ENCODE data around the gene AP5Z1. TPM values are rescaled to one million over a fixed set of nuclear protein-coding genes. Genes with fewer than 3 reads are reported as not detected.

AP5Z1 gene
- polyA plus RNA-seq, 1 of the 3 experiments (the other 2 are of a cell fraction) = 29.5 TPM

DNA sequence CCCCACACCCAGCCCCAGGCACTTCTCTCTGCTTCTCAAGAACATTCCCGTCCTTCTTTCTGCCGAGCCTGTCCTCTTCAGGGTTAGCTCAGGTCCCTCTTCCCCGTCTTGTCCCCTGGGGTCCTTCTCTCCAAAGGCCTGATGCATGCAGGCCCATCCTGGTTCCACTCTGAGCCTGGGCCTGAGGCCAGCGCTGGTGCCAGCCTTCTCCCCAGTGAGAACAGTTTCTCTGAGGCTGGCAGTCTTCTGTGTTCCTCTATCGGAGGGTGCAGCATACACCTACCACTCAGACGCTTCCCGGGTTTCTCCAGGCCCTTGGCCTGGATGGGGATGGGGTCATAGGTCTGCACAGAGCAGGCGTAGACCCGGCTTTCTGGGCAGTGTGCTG is 14.6 kb downstream of the AP5Z1 start:
- Histone ChIP-seq H3K9me3 (no peaks in the 10 kb centered on the region), H3K27me3 (ENCODE audit: insufficient read depth) (no peaks in the 10 kb centered on the region), H3K79me2 (ENCODE audit: insufficient read depth) (no peaks in the 10 kb centered on the region), H3K4me2 (no peak overlapping the region), H3K27ac (ENCODE audit: low read depth in 2 of 2, low read length in 1 of 2) (no peak overlapping the region), H3K9me2 (no peaks in the 10 kb centered on the region), H3K9ac (no peak overlapping the region), H3K4me1 (ENCODE audit: control insufficient read depth in 1 of 2, insufficient read depth in 2 of 2, low read depth in 1 of 2, low read length in 1 of 2) (no peaks in the 10 kb centered on the region), H2AFZ (ENCODE audit: low read depth) (no peak overlapping the region), H3F3A (replicated peaks; ENCODE audit: insufficient read depth) (no peaks in the 10 kb centered on the region), H4K20me1 (ENCODE audit: insufficient read depth) (no peaks in the 10 kb centered on the region), H3K4me3 (ENCODE audit: low read depth in 2 of 2, low read length in 1 of 2) (no peak overlapping the region), H3K36me3 (replicated peaks in 1 of 2; ENCODE audit: control insufficient read depth in 1 of 2, insufficient read depth in 2 of 2, low read length in 1 of 2) (peaks cover 22 to 69% of the 10 kb centered on the region in 2 experiments)
- no peak for DNase-seq
- TF ChIP-seq IRF3 (IDR thresholded peaks at IDR 0.05; ENCODE audit: low read depth, low read length) = no peak
- no peak for TF ChIP-seq TCF12 (IDR thresholded peaks at IDR 0.05)
- TF ChIP-seq, protein P1, sequence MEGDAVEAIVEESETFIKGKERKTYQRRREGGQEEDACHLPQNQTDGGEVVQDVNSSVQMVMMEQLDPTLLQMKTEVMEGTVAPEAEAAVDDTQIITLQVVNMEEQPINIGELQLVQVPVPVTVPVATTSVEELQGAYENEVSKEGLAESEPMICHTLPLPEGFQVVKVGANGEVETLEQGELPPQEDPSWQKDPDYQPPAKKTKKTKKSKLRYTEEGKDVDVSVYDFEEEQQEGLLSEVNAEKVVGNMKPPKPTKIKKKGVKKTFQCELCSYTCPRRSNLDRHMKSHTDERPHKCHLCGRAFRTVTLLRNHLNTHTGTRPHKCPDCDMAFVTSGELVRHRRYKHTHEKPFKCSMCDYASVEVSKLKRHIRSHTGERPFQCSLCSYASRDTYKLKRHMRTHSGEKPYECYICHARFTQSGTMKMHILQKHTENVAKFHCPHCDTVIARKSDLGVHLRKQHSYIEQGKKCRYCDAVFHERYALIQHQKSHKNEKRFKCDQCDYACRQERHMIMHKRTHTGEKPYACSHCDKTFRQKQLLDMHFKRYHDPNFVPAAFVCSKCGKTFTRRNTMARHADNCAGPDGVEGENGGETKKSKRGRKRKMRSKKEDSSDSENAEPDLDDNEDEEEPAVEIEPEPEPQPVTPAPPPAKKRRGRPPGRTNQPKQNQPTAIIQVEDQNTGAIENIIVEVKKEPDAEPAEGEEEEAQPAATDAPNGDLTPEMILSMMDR (IDR thresholded peaks at IDR 0.05) = no peak
- TF ChIP-seq PBX3 (IDR thresholded peaks at IDR 0.05) = no peak
- no peak for TF ChIP-seq FOSL2 (IDR thresholded peaks at IDR 0.05; ENCODE audit: borderline replicate concordance, low read depth)
- no peak for TF ChIP-seq RXRA (IDR thresholded peaks at IDR 0.05; ENCODE audit: borderline replicate concordance, low read depth)
- no peak for TF ChIP-seq RFX5 (IDR thresholded peaks at IDR 0.05; ENCODE audit: low read length)
- TF ChIP-seq FOXM1 (IDR thresholded peaks at IDR 0.05; ENCODE audit: low read depth) = no peak
- 95% methylated on average over 7 of the region's 9 CpGs for WGBS (ENCODE audit: low lambda C conversion rate)
- ChIA-PET CTCF (interaction anchor here (5.2 to 9.2 kb wide), 2 partner anchors 9 to 93 kb away, joined by 31 to 63 read pairs; partner anchors contain the start of gene RADIL), POLR2A (interaction anchor here (1.6 kb wide), 1 partner anchor 8 kb away, joined by 6 read pairs; no protein-coding TSS in a partner anchor)

DNA sequence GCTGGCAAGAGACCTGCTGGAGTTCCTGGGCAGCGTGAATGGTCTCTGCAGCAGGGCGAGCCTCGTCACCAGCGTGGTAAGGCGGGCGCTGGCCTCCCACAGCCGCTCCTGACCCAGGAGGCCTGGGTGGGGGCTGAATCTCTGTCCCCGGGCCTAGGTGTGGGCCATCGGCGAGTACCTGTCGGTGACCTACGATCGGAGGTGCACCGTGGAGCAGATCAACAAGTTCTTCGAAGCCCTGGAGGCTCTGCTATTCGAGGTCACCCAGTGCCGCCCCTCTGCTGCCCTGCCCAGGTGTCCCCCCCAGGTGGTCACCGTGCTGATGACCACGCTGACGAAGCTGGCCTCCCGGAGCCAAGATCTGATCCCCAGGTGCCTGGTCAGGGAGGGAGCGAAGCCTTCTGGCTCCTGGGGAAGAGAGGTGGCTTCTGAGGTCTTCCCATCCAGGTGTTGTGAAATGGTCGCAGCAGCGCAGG is 15.1 kb downstream of the AP5Z1 start:
- 97% methylated on average over 14 of the region's 24 CpGs for WGBS (ENCODE audit: low lambda C conversion rate)
- Histone ChIP-seq H3K4me2 (no peak overlapping the region), H3F3A (replicated peaks; ENCODE audit: insufficient read depth) (no peaks in the 10 kb centered on the region), H3K4me1 (ENCODE audit: control insufficient read depth in 1 of 2, insufficient read depth in 2 of 2, low read depth in 1 of 2, low read length in 1 of 2) (no peaks in the 10 kb centered on the region), H4K20me1 (ENCODE audit: insufficient read depth) (no peaks in the 10 kb centered on the region), H3K9me3 (no peaks in the 10 kb centered on the region), H3K79me2 (ENCODE audit: insufficient read depth) (no peaks in the 10 kb centered on the region), H3K27ac (ENCODE audit: low read depth in 2 of 2, low read length in 1 of 2) (no peak overlapping the region), H3K36me3 (replicated peaks in 1 of 2; ENCODE audit: control insufficient read depth in 1 of 2, insufficient read depth in 2 of 2, low read length in 1 of 2) (peaks cover 21 to 64% of the 10 kb centered on the region in 2 experiments), H2AFZ (ENCODE audit: low read depth) (no peak overlapping the region), H3K27me3 (ENCODE audit: insufficient read depth) (no peaks in the 10 kb centered on the region), H3K9me2 (no peaks in the 10 kb centered on the region), H3K9ac (no peak overlapping the region), H3K4me3 (ENCODE audit: low read depth in 2 of 2, low read length in 1 of 2) (no peak overlapping the region)
- no peak for TF ChIP-seq RFX5 (IDR thresholded peaks at IDR 0.05; ENCODE audit: low read length)
- TF ChIP-seq POLR2AphosphoS5 (IDR thresholded peaks at IDR 0.05; ENCODE audit: low read depth, low read length) = 0 out of 2 replicates have a peak, but pooled peaks have one; percentile 9
- TF ChIP-seq EZH2phosphoT487 (IDR thresholded peaks at IDR 0.05; ENCODE audit: borderline replicate concordance, low read depth) = no peak
- no peak for TF ChIP-seq YY1 (IDR thresholded peaks at IDR 0.05; ENCODE audit: low read depth)
- TF ChIP-seq NRF1 (IDR thresholded peaks at IDR 0.05; ENCODE audit: low read depth, low read length) = no peak
- no peak for TF ChIP-seq REST (IDR thresholded peaks at IDR 0.05; ENCODE audit: low read depth, low read length)
- POLR2A ChIA-PET = no interaction called here
- CTCF ChIA-PET = interaction anchor here (2.8 to 5.2 kb wide), 3 partner anchors 14 to 295 kb away, joined by 10 to 31 read pairs (median 26); partner anchors contain the start of genes AP5Z1 and RADIL
- no peak for DNase-seq

All from SK-N-SH (cell line).